H1 (cell line): ENCODE results near the gene ZBTB2. TPM values are rescaled to one million over a fixed set of nuclear protein-coding genes. Genes with fewer than 3 reads are reported as not detected.

Experiments used
- CTCF ChIA-PET: fragments of 300-600 bp; sonication (Branson Sonifier 250); formaldehyde crosslinking; loops from one replicate; lab custom pipeline; 2021; ENCODE audit not compliant: partially characterized antibody; lab: Charles Lee
- POLR2A ChIA-PET: fragments of 300-600 bp; sonication (Branson Sonifier 250); formaldehyde crosslinking; loops from one replicate; lab custom pipeline; 2021; ENCODE audit warnings: inconsistent platforms; ENCODE audit not compliant: partially characterized antibody; lab: Charles Lee
- DNase-seq, 2 experiments: peaks; one replicate each; pipeline versions ENCODE4 v3.0.0 to v3.0.0-alpha.2; 2010 to 2022; ENCODE audit warnings: low spot score in 2 of 2, low read depth in 1 of 2, mixed read lengths in 1 of 2
- FAIRE-seq: peaks from 2 replicates; lab custom pipeline; 2011; peaks lifted over from hg19 to GRCh38; lab: Jason Lieb, UNC
- H2AFZ ChIP-seq: 2 replicates; pipeline ENCODE4 v1.8.1; 2012; ENCODE audit warnings: low read length, inconsistent platforms
- H2AK5ac ChIP-seq: 2 replicates; pipeline ENCODE4 v1.6.1; 2013; ENCODE audit warnings: low read depth, low read length
- H2BK120ac ChIP-seq: replicated peaks from 2 replicates; pipeline ENCODE3; 2013; ENCODE audit warnings: low read depth, low read length, inconsistent platforms
- H2BK12ac ChIP-seq: 2 replicates; pipeline ENCODE4 v1.6.1; 2013; ENCODE audit warnings: low read depth, low read length
- H2BK15ac ChIP-seq: 2 replicates; pipeline ENCODE4 v1.6.1; 2013; ENCODE audit warnings: low read length
- H2BK20ac ChIP-seq: 2 replicates; pipeline ENCODE4 v1.6.1; 2013; ENCODE audit warnings: low read length
- H2BK5ac ChIP-seq: 2 replicates; pipeline ENCODE4 v1.6.1; 2013; ENCODE audit warnings: low read depth, low read length
- H3K14ac ChIP-seq: 2 replicates; pipeline ENCODE4 v1.6.1; 2013; ENCODE audit warnings: inconsistent platforms; ENCODE audit not compliant: insufficient read length
- H3K18ac ChIP-seq: 2 replicates; pipeline ENCODE4 v1.6.1; 2013; ENCODE audit warnings: low read length; ENCODE audit errors: extremely low read depth
- H3K23ac ChIP-seq: 2 replicates; pipeline ENCODE4 v1.6.1; 2013; ENCODE audit warnings: inconsistent platforms; ENCODE audit not compliant: insufficient read length
- H3K23me2 ChIP-seq: 2 replicates; pipeline ENCODE4 v1.6.1; 2013; ENCODE audit warnings: low read depth, low read length
- H3K27ac ChIP-seq: 2 replicates; pipeline ENCODE4 v1.6.1; 2011; ENCODE audit warnings: low read depth, low read length, inconsistent platforms
- H3K27me3 ChIP-seq, 4 experiments: replicated peaks in 1 of 4; 1 replicate in 1 of 4; 2 replicates in 3 of 4; pipeline versions ENCODE4 v1.6.1 to v1.8.1; 2011 to 2013; ENCODE audit warnings: low read length in 3 of 4, mild to moderate bottlenecking in 3 of 4, inconsistent platforms in 2 of 4, mixed read lengths in 2 of 4, moderate library complexity in 1 of 4; ENCODE audit not compliant: control insufficient read depth in 3 of 4, insufficient read depth in 3 of 4; ENCODE audit errors: extremely low read depth in 1 of 4
- H3K36me3 ChIP-seq, 4 experiments: 2 replicates each; pipeline versions ENCODE4 v1.6.1 to v1.8.1; 2011 to 2013; ENCODE audit warnings: mild to moderate bottlenecking in 4 of 4, low read length in 3 of 4, moderate library complexity in 2 of 4, control low read depth in 1 of 4, inconsistent platforms in 1 of 4; ENCODE audit not compliant: insufficient read depth in 4 of 4, control insufficient read depth in 2 of 4
- H3K4ac ChIP-seq: replicated peaks from 2 replicates; pipeline ENCODE3; 2013; ENCODE audit warnings: low read length, low read depth, mixed read lengths, inconsistent platforms; ENCODE audit not compliant: insufficient read length
- H3K4me1 ChIP-seq, 4 experiments: replicated peaks in 1 of 4; 1 replicate in 1 of 4; 2 replicates in 3 of 4; pipeline versions ENCODE4 v1.6.1 to v1.8.1; 2011 to 2013; ENCODE audit warnings: low read length in 3 of 4, inconsistent platforms in 2 of 4, mixed read lengths in 1 of 4; ENCODE audit not compliant: insufficient read depth in 4 of 4, control insufficient read depth in 3 of 4
- H3K4me2 ChIP-seq, 2 experiments: 2 replicates each; pipeline versions ENCODE4 v1.6.1 to v1.8.1; 2011 to 2013; ENCODE audit warnings: low read depth in 2 of 2, low read length in 2 of 2, control low read depth in 1 of 2, inconsistent platforms in 1 of 2, mild to moderate bottlenecking in 1 of 2; ENCODE audit not compliant: insufficient read depth in 1 of 2
- H3K4me3 ChIP-seq, 4 experiments: fragments of 200-600, 300-600 bp in 1 of 4; sonication (generic), shearing (Covaris generic), sonication (Bioruptor Twin) in 1 of 4; 2 replicates each; pipeline versions ENCODE4 v1.5.1 to v1.8.1; 2011 to 2016; ENCODE audit warnings: low read length in 4 of 4, low read depth in 3 of 4, control low read depth in 2 of 4, inconsistent platforms in 2 of 4, mild to moderate bottlenecking in 2 of 4, mixed read lengths in 1 of 4, moderate library complexity in 1 of 4; ENCODE audit not compliant: insufficient read depth in 2 of 4; ENCODE audit errors: extremely low read depth in 1 of 4
- H3K56ac ChIP-seq: replicated peaks from 2 replicates; pipeline ENCODE3; 2013; ENCODE audit warnings: low read depth, mild to moderate bottlenecking, mixed read lengths, low read length, inconsistent platforms; ENCODE audit not compliant: insufficient read length
- H3K79me1 ChIP-seq: 2 replicates; pipeline ENCODE4 v1.6.1; 2013; ENCODE audit warnings: low read depth, low read length, control low read depth
- H3K79me2 ChIP-seq, 2 experiments: 2 replicates each; pipeline versions ENCODE4 v1.6.1 to v1.8.1; 2012 to 2013; ENCODE audit warnings: low read length in 2 of 2, mild to moderate bottlenecking in 2 of 2, inconsistent platforms in 1 of 2; ENCODE audit not compliant: insufficient read depth in 2 of 2, control insufficient read depth in 1 of 2
- H3K9ac ChIP-seq, 4 experiments: replicated peaks in 1 of 4; 1 replicate in 1 of 4; 2 replicates in 3 of 4; pipeline versions ENCODE4 v1.6.1 to v1.8.1; 2011 to 2013; ENCODE audit warnings: low read depth in 3 of 4, low read length in 3 of 4, control low read depth in 2 of 4, mild to moderate bottlenecking in 2 of 4, moderate library complexity in 2 of 4, inconsistent platforms in 1 of 4; ENCODE audit errors: extremely low read depth in 1 of 4
- H3K9me3 ChIP-seq, 2 experiments: 2 replicates each; pipeline versions ENCODE4 v1.6.1 to v1.8.1; 2012 to 2013; ENCODE audit warnings: mild to moderate bottlenecking in 2 of 2, moderate library complexity in 2 of 2, control low read depth in 1 of 2, inconsistent platforms in 1 of 2, low read depth in 1 of 2, low read length in 1 of 2, mixed read lengths in 1 of 2; ENCODE audit not compliant: insufficient read depth in 2 of 2
- H4K20me1 ChIP-seq, 2 experiments: replicated peaks in 1 of 2; 2 replicates each; pipeline versions ENCODE3 to v1.8.1; 2011 to 2013; ENCODE audit warnings: inconsistent platforms in 2 of 2, low read length in 2 of 2, mild to moderate bottlenecking in 1 of 2; ENCODE audit not compliant: insufficient read depth in 2 of 2, control insufficient read depth in 1 of 2
- H4K5ac ChIP-seq: 2 replicates; pipeline ENCODE4 v1.6.1; 2013; ENCODE audit warnings: low read length, low read depth, mixed read lengths, inconsistent platforms; ENCODE audit not compliant: insufficient read length
- H4K8ac ChIP-seq: 2 replicates; pipeline ENCODE4 v1.8.0; 2013; ENCODE audit warnings: mild to moderate bottlenecking, moderate library complexity, low read length, inconsistent platforms; ENCODE audit not compliant: insufficient read depth; ENCODE audit errors: extremely low read depth
- H4K91ac ChIP-seq: replicated peaks from 2 replicates; pipeline ENCODE3; 2013; ENCODE audit warnings: low read length, mixed read lengths, inconsistent platforms; ENCODE audit not compliant: insufficient read length
- POLR2AphosphoS5 ChIP-seq: IDR thresholded peaks from 2 replicates; pipeline ENCODE4 v1.6.1; 2011; ENCODE audit warnings: low read depth, low read length
- RAD21 ChIP-seq, 2 experiments: IDR thresholded peaks in 1 of 2; conservative IDR thresholded peaks in 1 of 2; 2 replicates each; pipeline ENCODE4 v1.6.1; 2011; ENCODE audit warnings: low read depth in 2 of 2, low read length in 2 of 2, improper control_type of control experiment in 1 of 2, inconsistent platforms in 1 of 2, mild to moderate bottlenecking in 1 of 2, moderate library complexity in 1 of 2
- WGBS, 2 experiments: shearing (Covaris generic) in 1 of 2; methylation state at CpG; one replicate each; pipeline versions ENCODE4 v1.1.6 to v1.1.7; 2013 to 2015; ENCODE audit warnings: low lambda C conversion rate in 2 of 2, mixed read lengths in 2 of 2, inconsistent platforms in 1 of 2, low coverage in 1 of 2, missing lambda C conversion rate in 1 of 2; ENCODE audit not compliant: insufficient replicate concordance in 2 of 2, insufficient coverage in 1 of 2, insufficient read length in 1 of 2; ENCODE audit errors: extremely low coverage in 1 of 2, missing lambda C conversion rate in 1 of 2; 5-methylcytosine and 5-hydroxymethylcytosine counted together
- polyA plus RNA-seq, 7 experiments: library from polyadenylated mRNA; depleted of rRNA in 3 of 7; stranded (reverse) in 5 of 7; unstranded in 2 of 7; fragments of >200 nt in 5 of 7; fragments of 200-250 nt in 2 of 7; gene quantifications; 1 replicate in 5 of 7; 2 replicates in 1 of 7; 4 replicates in 1 of 7; pipeline versions ENCODE4 v1.2.1 to v1.2.3, GENCODE V29; 2011 to 2013; ENCODE audit warnings: missing spikeins in 2 of 7, mixed read lengths in 2 of 7
- total RNA-seq: library from RNA; stranded (reverse); fragmentation: NEBNext Ultra II Directional; extraction: Animal tissue kit (Norgen Biotek cat#: 25700); gene quantifications from 2 replicates; pipeline ENCODE4 v1.2.1, GENCODE V29; 2021

The ZBTB2 gene
- total and polyA plus RNA-seq, 2 of the 8 experiments (the other 6 are each of a cell fraction or from before 2014, with no cell fraction given), result 16.1 to 23.7 TPM

DNA sequence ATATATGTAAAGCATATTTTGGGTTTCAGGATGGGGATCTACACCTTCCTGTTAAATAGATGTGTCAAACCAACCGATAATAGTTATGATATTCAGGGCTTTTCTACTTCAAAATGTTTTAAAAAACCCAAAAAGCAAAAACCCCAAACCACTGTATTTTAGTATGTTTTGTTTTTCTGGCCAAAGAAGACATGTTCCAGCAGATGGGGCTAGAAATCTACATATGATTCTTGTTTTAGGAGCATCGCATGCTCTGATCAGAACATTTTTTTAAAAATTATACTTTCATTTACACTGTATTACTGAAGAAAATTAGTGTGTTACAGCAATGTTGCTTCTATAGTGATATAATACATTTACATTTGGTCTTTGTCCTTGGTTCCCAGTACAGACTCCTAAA lies 49.6 kb upstream of the ZBTB2 start:
- no peak overlapping the region for H3K18ac ChIP-seq
- ChIA-PET POLR2A (interaction anchor here (1.0 to 3.3 kb wide), 3 partner anchors 12 to 30 kb away, joined by 3 to 18 read pairs (median 3); partner anchors contain the start of gene RMND1), CTCF (interaction anchor here (0.9 to 2.6 kb wide), 3 partner anchors 11 to 684 kb away, joined by 3 to 11 read pairs (median 3); partner anchors contain the start of gene RMND1)

More for the DNA sequence above, 49.6 kb upstream of the ZBTB2 start:
- no peaks in the 10 kb centered on the region for H3K23me2 ChIP-seq
- H3K56ac ChIP-seq, result no peak overlapping the region
- H4K5ac ChIP-seq, result no peak overlapping the region
- DNase-seq, result no peak
- no peaks in the 10 kb centered on the region for H3K27me3 ChIP-seq
- H2AFZ ChIP-seq, result no peak overlapping the region
- peaks cover 7 to 8% of the 10 kb centered on the region in 2 experiments for H4K20me1 ChIP-seq
- H2BK20ac ChIP-seq, result no peak overlapping the region
- peaks cover 7% of the 10 kb centered on the region for H3K79me1 ChIP-seq
- no peak overlapping the region for H2BK120ac ChIP-seq
- H3K4ac ChIP-seq, result no peak overlapping the region
- no peak overlapping the region for H3K27ac ChIP-seq
- H4K8ac ChIP-seq, result no peak overlapping the region
- no peak overlapping the region for H3K4me3 ChIP-seq
- H3K9ac ChIP-seq, result no peak overlapping the region
- H2BK12ac ChIP-seq, result no peak overlapping the region
- H2BK15ac ChIP-seq, result no peak overlapping the region
- WGBS, 2 experiments, result 95% methylated on average over 2 of the region's 2 CpGs; no CpG with 5 or more reads in 1 of the 2 experiments
- H3K79me2 ChIP-seq, result peaks cover 3 to 80% of the 10 kb centered on the region in 2 experiments; a peak in 2 of 4 replicates
- no peaks in the 10 kb centered on the region for H3K9me3 ChIP-seq
- H2AK5ac ChIP-seq, result no peak overlapping the region
- FAIRE-seq, result no peak
- H3K4me1 ChIP-seq, result no peaks in the 10 kb centered on the region
- no peak overlapping the region for H3K4me2 ChIP-seq
- H4K91ac ChIP-seq, result no peak overlapping the region
- no peak overlapping the region for H3K23ac ChIP-seq
- peak; percentile 9 to 14; a peak in 1 of 4 replicates for TF ChIP-seq RAD21 (IDR thresholded peaks at IDR 0.05 in 1 of 2, conservative IDR thresholded peaks at IDR 0.05 in 1 of 2; ENCODE audit: low read depth in 2 of 2, low read length in 2 of 2)
- no peak for TF ChIP-seq POLR2AphosphoS5
- H3K36me3 ChIP-seq, result peaks cover 0 to 15% (median 7%) of the 10 kb centered on the region in 4 experiments; a peak in 6 of 8 replicates
- no peak overlapping the region for H2BK5ac ChIP-seq
- no peak overlapping the region for H3K14ac ChIP-seq
